ENCODE measurements around the gene ZNRF2. TPM values are rescaled to one million over a fixed set of nuclear protein-coding genes. Genes with fewer than 3 reads are reported as not detected.

ZNRF2 gene
- total and polyA plus RNA-seq, 2 donors from 2014 or later, result 16.2 to 32.2 TPM

DNA sequence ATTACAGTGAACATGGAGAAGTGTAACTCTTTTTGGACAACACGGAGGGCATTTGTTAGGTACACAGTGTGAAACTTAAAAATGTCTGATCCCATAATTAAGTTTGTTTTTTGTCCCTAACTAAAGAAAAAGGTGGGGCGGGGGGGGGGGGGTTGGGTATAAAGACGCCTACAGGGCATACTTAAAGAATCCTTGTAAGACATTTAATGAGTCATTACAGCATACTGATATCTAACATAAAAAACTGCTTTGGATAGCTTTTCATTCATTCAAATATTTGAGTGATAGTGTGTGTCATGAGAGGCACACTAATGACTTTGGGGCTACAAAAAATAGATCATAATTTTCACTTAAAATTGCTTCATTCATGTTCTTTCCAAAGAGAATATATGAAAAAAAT, 31.2 kb downstream of the ZNRF2 start:
- no peaks in the 10 kb centered on the region for H3K4me1 ChIP-seq (ENCODE audit: control insufficient read depth in 2 of 3, insufficient read depth in 2 of 3, low read depth in 1 of 3, low read length in 3 of 3)
- intact Hi-C loops (cut with DNase I), result no loop called here
- H3K9ac ChIP-seq (ENCODE audit: low read length in 3 of 3), result no peak overlapping the region
- H3K27ac ChIP-seq (ENCODE audit: low read depth in 2 of 2, low read length in 2 of 2), result no peak overlapping the region
- H3K4me3 ChIP-seq (ENCODE audit: low read length in 3 of 3), result no peak overlapping the region
- no peaks in the 10 kb centered on the region for H3K9me3 ChIP-seq (ENCODE audit: control insufficient read depth in 2 of 3, insufficient read depth in 1 of 3, low read length in 3 of 3)
- DNase-seq (no peak), FAIRE-seq (no peak)
- no peaks in the 10 kb centered on the region for H3K36me3 ChIP-seq (ENCODE audit: control insufficient read depth in 2 of 3, insufficient read depth in 3 of 3, low read length in 3 of 3)
- TF ChIP-seq, protein P1, sequence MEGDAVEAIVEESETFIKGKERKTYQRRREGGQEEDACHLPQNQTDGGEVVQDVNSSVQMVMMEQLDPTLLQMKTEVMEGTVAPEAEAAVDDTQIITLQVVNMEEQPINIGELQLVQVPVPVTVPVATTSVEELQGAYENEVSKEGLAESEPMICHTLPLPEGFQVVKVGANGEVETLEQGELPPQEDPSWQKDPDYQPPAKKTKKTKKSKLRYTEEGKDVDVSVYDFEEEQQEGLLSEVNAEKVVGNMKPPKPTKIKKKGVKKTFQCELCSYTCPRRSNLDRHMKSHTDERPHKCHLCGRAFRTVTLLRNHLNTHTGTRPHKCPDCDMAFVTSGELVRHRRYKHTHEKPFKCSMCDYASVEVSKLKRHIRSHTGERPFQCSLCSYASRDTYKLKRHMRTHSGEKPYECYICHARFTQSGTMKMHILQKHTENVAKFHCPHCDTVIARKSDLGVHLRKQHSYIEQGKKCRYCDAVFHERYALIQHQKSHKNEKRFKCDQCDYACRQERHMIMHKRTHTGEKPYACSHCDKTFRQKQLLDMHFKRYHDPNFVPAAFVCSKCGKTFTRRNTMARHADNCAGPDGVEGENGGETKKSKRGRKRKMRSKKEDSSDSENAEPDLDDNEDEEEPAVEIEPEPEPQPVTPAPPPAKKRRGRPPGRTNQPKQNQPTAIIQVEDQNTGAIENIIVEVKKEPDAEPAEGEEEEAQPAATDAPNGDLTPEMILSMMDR (IDR thresholded peaks at IDR 0.05; ENCODE audit: borderline replicate concordance, extremely low read depth, insufficient read depth), result no peak
- H3K27me3 ChIP-seq (ENCODE audit: control insufficient read depth, insufficient read depth, low read length), result no peaks in the 10 kb centered on the region

DNA sequence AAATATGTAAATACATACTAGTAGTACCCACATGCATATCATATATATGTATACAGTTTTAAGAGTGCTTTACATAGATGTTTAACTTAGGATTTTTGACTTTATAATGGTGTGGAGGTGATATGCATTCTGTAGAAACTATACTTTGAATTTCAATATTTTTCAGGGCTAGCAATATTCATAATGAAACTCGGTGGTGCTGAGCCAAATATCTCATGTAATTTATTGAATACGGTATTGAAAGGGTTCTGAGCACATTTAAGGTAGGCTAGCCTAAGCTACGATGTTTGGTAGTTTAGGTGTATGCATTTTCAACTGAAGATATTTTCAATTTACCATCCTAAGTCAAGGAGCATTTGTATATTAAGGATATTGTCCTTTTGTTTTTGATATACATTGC, 36.0 kb downstream of the ZNRF2 start:
- intact Hi-C loops (cut with DNase I), result no loop called here
- no peak overlapping the region for H3K4me3 ChIP-seq (ENCODE audit: low read length in 3 of 3)
- no peaks in the 10 kb centered on the region for H3K9me3 ChIP-seq (ENCODE audit: control insufficient read depth in 2 of 3, insufficient read depth in 1 of 3, low read length in 3 of 3)
- no peak overlapping the region for H3K9ac ChIP-seq (ENCODE audit: low read length in 3 of 3)
- H3K27ac ChIP-seq (ENCODE audit: low read depth in 2 of 2, low read length in 2 of 2), result no peak overlapping the region
- no peaks in the 10 kb centered on the region for H3K27me3 ChIP-seq (ENCODE audit: control insufficient read depth, insufficient read depth, low read length)
- peaks cover 0 to 12% (median 4%) of the 10 kb centered on the region in 3 donors for H3K4me1 ChIP-seq (ENCODE audit: control insufficient read depth in 2 of 3, insufficient read depth in 2 of 3, low read depth in 1 of 3, low read length in 3 of 3)
- TF ChIP-seq, protein P1 (IDR thresholded peaks at IDR 0.05; ENCODE audit: borderline replicate concordance, extremely low read depth, insufficient read depth), result no peak
- FAIRE-seq, result no peak
- H3K36me3 ChIP-seq (ENCODE audit: control insufficient read depth in 2 of 3, insufficient read depth in 3 of 3, low read length in 3 of 3), result no peaks in the 10 kb centered on the region
- DNase-seq, result no peak

DNA sequence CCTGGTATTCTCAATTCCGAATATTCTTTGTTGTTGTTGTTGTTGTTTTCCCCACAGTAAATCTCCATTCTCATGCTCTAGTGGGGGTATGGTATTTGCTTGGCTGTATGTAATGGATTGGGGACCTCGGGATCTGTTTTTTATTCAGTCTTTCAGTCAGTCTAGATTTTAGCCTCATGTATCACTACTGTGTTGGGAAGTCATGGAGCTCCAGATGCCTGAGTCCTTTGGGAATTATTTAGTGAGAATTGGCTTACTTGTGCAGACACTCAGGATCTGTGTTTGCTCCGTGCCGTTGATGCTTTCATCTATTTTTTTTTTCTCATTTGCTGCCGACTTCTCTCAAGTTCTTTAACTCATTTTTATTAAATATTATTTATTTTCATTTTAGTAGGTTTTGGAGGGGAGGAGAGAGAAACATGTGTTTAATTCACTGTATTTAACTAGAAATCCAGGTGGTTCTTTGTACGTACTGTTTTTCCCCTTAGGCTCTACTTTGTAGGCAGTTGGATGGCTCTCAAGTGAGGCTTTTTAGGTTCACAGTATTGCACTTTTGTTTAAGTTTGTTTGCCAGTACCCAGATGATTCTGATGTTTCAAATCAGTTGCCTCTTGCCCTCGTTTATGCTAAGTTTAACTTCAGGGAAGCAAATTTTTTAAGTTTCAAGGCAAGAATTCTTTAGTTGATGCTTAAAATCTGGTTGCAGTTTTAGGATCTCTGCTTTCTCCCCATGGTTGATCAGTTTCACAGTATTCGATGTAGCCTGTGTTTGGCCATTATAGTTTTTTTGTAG, 36.9 kb downstream of the ZNRF2 start:
- peaks cover 0 to 12% (median 4%) of the 10 kb centered on the region in 3 donors for H3K4me1 ChIP-seq (ENCODE audit: control insufficient read depth in 2 of 3, insufficient read depth in 2 of 3, low read depth in 1 of 3, low read length in 3 of 3)
- H3K27ac ChIP-seq (ENCODE audit: low read depth in 2 of 2, low read length in 2 of 2), result peak overlapping the region in 1 of 2 donors; percentile 15
- H3K4me3 ChIP-seq (ENCODE audit: low read length in 3 of 3), result peak overlapping the region in 1 of 3 donors; percentile 7
- DNase-seq (no peak), FAIRE-seq (no peak)
- no peaks in the 10 kb centered on the region for H3K27me3 ChIP-seq (ENCODE audit: control insufficient read depth, insufficient read depth, low read length)
- H3K9me3 ChIP-seq (ENCODE audit: control insufficient read depth in 2 of 3, insufficient read depth in 1 of 3, low read length in 3 of 3), result no peaks in the 10 kb centered on the region
- H3K36me3 ChIP-seq (ENCODE audit: control insufficient read depth in 2 of 3, insufficient read depth in 3 of 3, low read length in 3 of 3), result no peaks in the 10 kb centered on the region
- intact Hi-C loops (cut with DNase I), result no loop called here
- TF ChIP-seq, protein P1 (IDR thresholded peaks at IDR 0.05; ENCODE audit: borderline replicate concordance, extremely low read depth, insufficient read depth), result no peak
- no peak overlapping the region for H3K9ac ChIP-seq (ENCODE audit: low read length in 3 of 3)

Data from kidney (tissue), 14 donors.